ENCODE measurements around the gene SHTN1.

The SHTN1 gene

DNA sequence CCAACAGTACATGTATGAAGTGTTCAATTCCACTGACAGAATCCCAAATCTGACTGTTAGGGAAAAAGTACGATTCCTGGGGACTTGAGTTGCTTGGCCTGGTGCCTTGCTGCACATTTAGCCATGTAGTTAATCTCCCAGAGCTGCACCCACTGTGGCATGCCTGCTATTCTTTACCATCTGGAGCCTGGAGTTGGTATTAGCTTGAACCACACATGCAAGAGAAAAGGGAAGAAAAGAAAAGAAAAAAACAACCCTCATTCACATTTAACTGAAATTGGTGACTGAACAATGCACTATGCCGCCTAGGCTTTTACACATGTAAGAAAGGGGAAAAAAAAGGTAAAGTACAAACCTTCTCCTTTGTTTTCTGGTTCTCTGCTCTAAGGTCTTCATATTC lies 26.1 kb downstream of the SHTN1 start:
- Histone ChIP-seq H3K4me3 (ENCODE audit: low read length) (no peak overlapping the region), H3K4me1 (ENCODE audit: control insufficient read depth, insufficient read depth, low read length) (no peaks in the 10 kb centered on the region), H3K27ac (ENCODE audit: low read depth, low read length) (no peak overlapping the region), H3K9ac (ENCODE audit: low read length) (no peak overlapping the region), H3K27me3 (ENCODE audit: control insufficient read depth, insufficient read depth, low read length) (no peaks in the 10 kb centered on the region), H3K36me3 (ENCODE audit: control insufficient read depth, insufficient read depth, low read length) (no peaks in the 10 kb centered on the region)

- H3K9ac ChIP-seq (ENCODE audit: low read length): no peak overlapping the region
- H3K27ac ChIP-seq (ENCODE audit: low read depth, low read length): no peak overlapping the region
- no peaks in the 10 kb centered on the region for H3K36me3 ChIP-seq (ENCODE audit: control insufficient read depth, insufficient read depth, low read length)
- H3K4me1 ChIP-seq (ENCODE audit: control insufficient read depth, insufficient read depth, low read length): no peaks in the 10 kb centered on the region
- no peaks in the 10 kb centered on the region for H3K27me3 ChIP-seq (ENCODE audit: control insufficient read depth, insufficient read depth, low read length)
- H3K4me3 ChIP-seq (ENCODE audit: low read length): no peak overlapping the region
Measured at GRCh38 chr10:116974456-116975005, 30.5 kb downstream of the SHTN1 start.

DNA sequence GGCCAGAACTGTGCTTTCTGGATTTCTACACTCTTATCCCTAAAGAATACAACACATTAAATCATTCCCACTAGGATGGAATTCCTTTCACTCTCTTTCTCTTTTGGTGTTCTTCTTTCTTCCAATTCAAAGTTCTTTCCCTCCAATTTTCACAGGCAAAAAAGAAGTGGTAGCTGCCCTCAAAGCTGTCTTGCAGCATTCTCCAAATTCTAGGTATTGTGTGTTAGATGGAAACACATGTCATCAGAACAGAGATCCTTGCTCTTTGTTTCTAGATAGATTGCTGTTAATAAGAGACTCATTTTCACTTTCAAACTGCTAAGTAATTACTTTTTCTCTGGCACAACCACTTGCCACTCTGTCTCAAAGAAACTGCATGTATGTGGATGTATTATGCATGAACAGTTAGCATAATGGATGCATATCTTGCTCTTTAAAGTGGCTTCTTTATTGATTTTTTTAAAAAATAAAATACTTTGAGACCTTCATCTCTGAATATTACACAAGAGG lies 31.0 kb downstream of the SHTN1 start:
- no peak overlapping the region for H3K9ac ChIP-seq (ENCODE audit: low read length)
- no peak overlapping the region for H3K27ac ChIP-seq (ENCODE audit: low read depth, low read length)
- H3K4me1 ChIP-seq (ENCODE audit: control insufficient read depth, insufficient read depth, low read length): no peaks in the 10 kb centered on the region
- no peaks in the 10 kb centered on the region for H3K27me3 ChIP-seq (ENCODE audit: control insufficient read depth, insufficient read depth, low read length)
- no peak overlapping the region for H3K4me3 ChIP-seq (ENCODE audit: low read length)
- H3K36me3 ChIP-seq (ENCODE audit: control insufficient read depth, insufficient read depth, low read length): no peaks in the 10 kb centered on the region

DNA sequence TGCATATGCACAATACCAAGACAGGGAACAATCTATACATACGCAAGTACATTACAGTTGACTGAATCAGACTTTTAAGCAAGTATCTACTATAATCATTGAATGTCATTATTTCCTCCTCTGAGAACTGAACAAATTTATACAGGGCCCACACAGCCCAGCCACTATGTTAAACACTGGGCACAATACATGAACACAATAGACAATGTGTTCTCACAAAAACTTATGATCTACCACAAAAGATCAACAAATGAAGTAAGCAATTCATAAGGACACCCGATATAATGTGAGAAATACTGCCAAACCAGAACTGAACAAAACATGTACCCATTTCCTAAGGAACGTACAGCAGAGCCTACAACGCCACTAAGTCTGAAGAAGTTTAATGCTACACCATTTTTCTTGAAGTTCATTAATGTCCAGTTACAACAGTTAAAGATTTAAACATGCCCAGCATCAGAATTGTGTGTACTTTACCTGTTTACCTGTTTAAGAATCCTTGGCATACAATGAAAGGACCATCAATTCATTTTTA lies 31.5 kb downstream of the SHTN1 start:
- no peak overlapping the region for H3K9ac ChIP-seq (ENCODE audit: low read length)
- no peaks in the 10 kb centered on the region for H3K4me1 ChIP-seq (ENCODE audit: control insufficient read depth, insufficient read depth, low read length)
- H3K27ac ChIP-seq (ENCODE audit: low read depth, low read length): no peak overlapping the region
- H3K4me3 ChIP-seq (ENCODE audit: low read length): no peak overlapping the region
- H3K36me3 ChIP-seq (ENCODE audit: control insufficient read depth, insufficient read depth, low read length): no peaks in the 10 kb centered on the region
- H3K27me3 ChIP-seq (ENCODE audit: control insufficient read depth, insufficient read depth, low read length): no peaks in the 10 kb centered on the region

GRCh38 chr10:116972131-116972530 lies 32.9 kb downstream of the SHTN1 start:
- Histone ChIP-seq H3K4me1 (ENCODE audit: control insufficient read depth, insufficient read depth, low read length) (no peaks in the 10 kb centered on the region), H3K27ac (ENCODE audit: low read depth, low read length) (no peak overlapping the region), H3K4me3 (ENCODE audit: low read length) (no peak overlapping the region), H3K9ac (ENCODE audit: low read length) (no peak overlapping the region), H3K27me3 (ENCODE audit: control insufficient read depth, insufficient read depth, low read length) (no peaks in the 10 kb centered on the region), H3K36me3 (ENCODE audit: control insufficient read depth, insufficient read depth, low read length) (no peaks in the 10 kb centered on the region)

GRCh38 chr10:116970050-116970449 lies 34.9 kb downstream of the SHTN1 start:
- Histone ChIP-seq H3K4me1 (ENCODE audit: control insufficient read depth, insufficient read depth, low read length) (no peaks in the 10 kb centered on the region), H3K36me3 (ENCODE audit: control insufficient read depth, insufficient read depth, low read length) (no peaks in the 10 kb centered on the region), H3K4me3 (ENCODE audit: low read length) (no peak overlapping the region), H3K9ac (ENCODE audit: low read length) (no peak overlapping the region), H3K27me3 (ENCODE audit: control insufficient read depth, insufficient read depth, low read length) (no peaks in the 10 kb centered on the region), H3K27ac (ENCODE audit: low read depth, low read length) (no peak overlapping the region)

- H3K27ac ChIP-seq (ENCODE audit: low read depth, low read length): no peak overlapping the region
- no peaks in the 10 kb centered on the region for H3K36me3 ChIP-seq (ENCODE audit: control insufficient read depth, insufficient read depth, low read length)
- H3K9ac ChIP-seq (ENCODE audit: low read length): no peak overlapping the region
- H3K27me3 ChIP-seq (ENCODE audit: control insufficient read depth, insufficient read depth, low read length): no peaks in the 10 kb centered on the region
- no peaks in the 10 kb centered on the region for H3K4me1 ChIP-seq (ENCODE audit: control insufficient read depth, insufficient read depth, low read length)
- no peak overlapping the region for H3K4me3 ChIP-seq (ENCODE audit: low read length)
Measured at GRCh38 chr10:116968331-116968730, 36.7 kb downstream of the SHTN1 start.

- no peak overlapping the region for H3K27ac ChIP-seq (ENCODE audit: low read depth, low read length)
- no peaks in the 10 kb centered on the region for H3K36me3 ChIP-seq (ENCODE audit: control insufficient read depth, insufficient read depth, low read length)
- H3K9ac ChIP-seq (ENCODE audit: low read length): no peak overlapping the region
- H3K27me3 ChIP-seq (ENCODE audit: control insufficient read depth, insufficient read depth, low read length): no peaks in the 10 kb centered on the region
- no peaks in the 10 kb centered on the region for H3K4me1 ChIP-seq (ENCODE audit: control insufficient read depth, insufficient read depth, low read length)
- H3K4me3 ChIP-seq (ENCODE audit: low read length): no peak overlapping the region
Measured at GRCh38 chr10:116961406-116962251, 43.4 kb downstream of the SHTN1 start.

DNA sequence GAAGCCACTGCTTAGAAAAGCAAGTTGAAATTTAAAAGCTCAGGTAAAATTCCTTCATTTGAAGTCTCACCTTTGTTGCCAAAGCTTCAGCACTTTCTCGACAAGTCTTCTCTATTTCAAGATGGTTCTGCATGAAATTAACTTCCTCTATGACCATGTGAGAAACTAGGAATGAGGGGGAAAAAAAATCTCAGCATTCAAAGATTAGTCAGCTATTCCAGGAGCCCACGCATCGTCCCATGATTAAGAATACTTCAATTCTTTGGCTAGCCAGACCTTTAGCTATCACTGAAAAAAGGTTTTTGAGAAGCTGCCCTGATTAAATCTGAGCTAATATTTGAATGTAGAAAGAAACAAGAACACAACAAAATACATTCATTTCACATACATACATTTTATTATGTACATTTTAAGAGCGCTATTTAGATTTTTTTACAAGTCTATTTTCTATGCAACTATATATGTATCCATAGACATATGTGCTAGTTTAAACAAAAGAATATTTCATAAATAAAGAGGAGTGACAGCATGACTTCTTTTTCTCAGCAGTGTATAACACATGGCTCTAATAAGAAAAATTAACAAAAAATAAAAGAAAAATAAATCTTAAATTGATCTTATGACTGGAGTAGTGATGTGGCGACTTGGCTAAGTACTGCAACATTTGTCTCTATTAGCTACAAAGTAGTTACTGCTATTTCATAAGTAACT lies 44.8 kb downstream of the SHTN1 start:
- H3K9ac ChIP-seq (ENCODE audit: low read length): no peak overlapping the region
- H3K4me1 ChIP-seq (ENCODE audit: control insufficient read depth, insufficient read depth, low read length): no peaks in the 10 kb centered on the region
- no peaks in the 10 kb centered on the region for H3K27me3 ChIP-seq (ENCODE audit: control insufficient read depth, insufficient read depth, low read length)
- no peak overlapping the region for H3K27ac ChIP-seq (ENCODE audit: low read depth, low read length)
- H3K4me3 ChIP-seq (ENCODE audit: low read length): no peak overlapping the region
- no peaks in the 10 kb centered on the region for H3K36me3 ChIP-seq (ENCODE audit: control insufficient read depth, insufficient read depth, low read length)

- Histone ChIP-seq H3K27me3 (ENCODE audit: control insufficient read depth, insufficient read depth, low read length) (no peaks in the 10 kb centered on the region), H3K4me3 (ENCODE audit: low read length) (no peak overlapping the region), H3K27ac (ENCODE audit: low read depth, low read length) (no peak overlapping the region), H3K9ac (ENCODE audit: low read length) (no peak overlapping the region), H3K4me1 (ENCODE audit: control insufficient read depth, insufficient read depth, low read length) (no peaks in the 10 kb centered on the region), H3K36me3 (ENCODE audit: control insufficient read depth, insufficient read depth, low read length) (no peaks in the 10 kb centered on the region)
Measured at GRCh38 chr10:116952729-116953128, 52.3 kb downstream of the SHTN1 start.

- H3K27ac ChIP-seq (ENCODE audit: low read depth, low read length): no peak overlapping the region
- no peaks in the 10 kb centered on the region for H3K4me1 ChIP-seq (ENCODE audit: control insufficient read depth, insufficient read depth, low read length)
- H3K9ac ChIP-seq (ENCODE audit: low read length): no peak overlapping the region
- no peak overlapping the region for H3K4me3 ChIP-seq (ENCODE audit: low read length)
- no peaks in the 10 kb centered on the region for H3K27me3 ChIP-seq (ENCODE audit: control insufficient read depth, insufficient read depth, low read length)
- H3K36me3 ChIP-seq (ENCODE audit: control insufficient read depth, insufficient read depth, low read length): no peaks in the 10 kb centered on the region
Measured at GRCh38 chr10:116948530-116948870, 56.5 kb downstream of the SHTN1 start.

DNA sequence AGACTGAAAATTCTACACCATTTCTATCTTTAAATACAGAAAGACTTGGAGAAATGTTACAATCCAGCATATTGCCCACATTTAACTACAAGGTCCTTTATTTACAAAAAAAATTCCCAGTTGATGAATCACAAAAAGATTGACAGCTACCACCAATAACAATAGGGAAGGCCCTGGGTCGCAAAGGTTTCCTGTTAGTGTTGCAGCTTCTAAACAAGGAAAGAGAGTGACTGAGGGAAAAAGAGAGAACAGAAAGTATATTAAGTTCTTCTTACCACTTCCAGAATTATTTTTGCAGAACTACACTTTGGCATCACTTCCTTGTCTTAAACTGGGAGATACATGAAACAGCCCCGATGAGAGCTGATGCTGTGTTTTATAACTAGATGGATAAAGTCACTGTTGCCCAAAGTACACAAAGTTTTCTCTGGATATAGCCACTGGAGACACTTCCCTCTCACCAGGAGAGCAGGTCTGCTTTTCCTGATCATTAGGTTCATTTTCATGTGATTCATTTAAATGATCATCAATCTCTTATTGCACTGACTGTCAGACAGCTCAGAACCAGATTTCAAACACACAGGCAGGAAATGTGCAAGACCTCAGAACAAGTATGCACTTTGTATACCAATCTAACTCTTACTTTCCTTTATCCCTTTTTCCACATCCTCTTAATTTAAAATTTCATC lies 57.0 kb downstream of the SHTN1 start:
- Histone ChIP-seq H3K9ac (ENCODE audit: low read length) (no peak overlapping the region), H3K27me3 (ENCODE audit: control insufficient read depth, insufficient read depth, low read length) (no peaks in the 10 kb centered on the region), H3K36me3 (ENCODE audit: control insufficient read depth, insufficient read depth, low read length) (no peaks in the 10 kb centered on the region), H3K27ac (ENCODE audit: low read depth, low read length) (no peak overlapping the region), H3K4me1 (ENCODE audit: control insufficient read depth, insufficient read depth, low read length) (no peaks in the 10 kb centered on the region), H3K4me3 (ENCODE audit: low read length) (no peak overlapping the region)
